Measurements from ENCODE around the gene IGSF1. TPM values are rescaled to one million over a fixed set of nuclear protein-coding genes. Genes with fewer than 3 reads are reported as not detected.

The IGSF1 gene
- total and polyA plus RNA-seq, 2 of the 13 experiments (the other 11 are each of a cell fraction or from before 2014, with no cell fraction given) = 58.7 to 108 TPM

DNA sequence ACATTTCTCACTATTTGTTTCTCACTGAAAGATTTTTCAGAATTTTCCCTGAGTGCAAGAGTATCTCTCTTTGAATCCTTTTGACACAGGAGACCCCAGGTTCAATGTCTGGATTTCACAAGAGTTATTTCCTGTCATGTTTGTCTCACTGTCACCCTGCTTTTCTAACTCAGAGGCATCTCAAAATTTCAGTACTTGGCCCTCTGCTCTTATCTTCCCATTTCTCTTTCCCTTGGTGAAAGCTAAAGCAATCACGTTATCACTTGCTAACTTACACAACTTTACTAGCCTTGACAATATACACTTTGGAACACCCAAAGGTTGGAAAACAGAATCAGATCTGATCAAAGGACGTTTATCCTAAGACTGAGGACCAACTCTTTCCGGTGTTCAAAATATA lies 17.3 kb downstream of the IGSF1 start (continued):
- TF ChIP-seq CEBPG (CRISPR knock-in tag; IDR thresholded peaks at IDR 0.05) = peak; percentile 54; the same call in 1 of the 2 replicates
- peak; percentile 57 for TF ChIP-seq HDAC2 (CRISPR knock-in tag; IDR thresholded peaks at IDR 0.05)
- TF ChIP-seq, protein P1, sequence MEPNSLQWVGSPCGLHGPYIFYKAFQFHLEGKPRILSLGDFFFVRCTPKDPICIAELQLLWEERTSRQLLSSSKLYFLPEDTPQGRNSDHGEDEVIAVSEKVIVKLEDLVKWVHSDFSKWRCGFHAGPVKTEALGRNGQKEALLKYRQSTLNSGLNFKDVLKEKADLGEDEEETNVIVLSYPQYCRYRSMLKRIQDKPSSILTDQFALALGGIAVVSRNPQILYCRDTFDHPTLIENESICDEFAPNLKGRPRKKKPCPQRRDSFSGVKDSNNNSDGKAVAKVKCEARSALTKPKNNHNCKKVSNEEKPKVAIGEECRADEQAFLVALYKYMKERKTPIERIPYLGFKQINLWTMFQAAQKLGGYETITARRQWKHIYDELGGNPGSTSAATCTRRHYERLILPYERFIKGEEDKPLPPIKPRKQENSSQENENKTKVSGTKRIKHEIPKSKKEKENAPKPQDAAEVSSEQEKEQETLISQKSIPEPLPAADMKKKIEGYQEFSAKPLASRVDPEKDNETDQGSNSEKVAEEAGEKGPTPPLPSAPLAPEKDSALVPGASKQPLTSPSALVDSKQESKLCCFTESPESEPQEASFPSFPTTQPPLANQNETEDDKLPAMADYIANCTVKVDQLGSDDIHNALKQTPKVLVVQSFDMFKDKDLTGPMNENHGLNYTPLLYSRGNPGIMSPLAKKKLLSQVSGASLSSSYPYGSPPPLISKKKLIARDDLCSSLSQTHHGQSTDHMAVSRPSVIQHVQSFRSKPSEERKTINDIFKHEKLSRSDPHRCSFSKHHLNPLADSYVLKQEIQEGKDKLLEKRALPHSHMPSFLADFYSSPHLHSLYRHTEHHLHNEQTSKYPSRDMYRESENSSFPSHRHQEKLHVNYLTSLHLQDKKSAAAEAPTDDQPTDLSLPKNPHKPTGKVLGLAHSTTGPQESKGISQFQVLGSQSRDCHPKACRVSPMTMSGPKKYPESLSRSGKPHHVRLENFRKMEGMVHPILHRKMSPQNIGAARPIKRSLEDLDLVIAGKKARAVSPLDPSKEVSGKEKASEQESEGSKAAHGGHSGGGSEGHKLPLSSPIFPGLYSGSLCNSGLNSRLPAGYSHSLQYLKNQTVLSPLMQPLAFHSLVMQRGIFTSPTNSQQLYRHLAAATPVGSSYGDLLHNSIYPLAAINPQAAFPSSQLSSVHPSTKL (CRISPR knock-in tag; IDR thresholded peaks at IDR 0.05) = peak; percentile 68

DNA sequence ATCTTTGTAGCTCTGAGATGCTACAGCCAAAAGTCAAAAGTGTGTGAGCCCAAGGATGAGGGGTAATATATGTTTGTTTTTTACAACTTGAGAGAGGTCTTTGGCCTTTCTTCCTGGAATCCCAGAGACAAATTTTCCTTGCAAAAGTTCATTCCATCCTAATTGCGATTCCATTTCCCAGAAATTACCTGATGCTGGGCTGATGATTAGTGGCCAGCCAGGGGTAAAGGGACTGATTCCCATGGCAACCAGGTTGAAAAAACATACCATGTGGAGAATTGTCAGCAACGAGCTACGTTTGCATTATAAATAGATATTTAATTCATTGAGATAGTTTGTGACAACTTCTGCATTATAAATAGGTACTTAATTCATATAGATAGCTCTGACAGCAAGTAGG lies 17.8 kb downstream of the IGSF1 start:
- DNase-seq (ENCODE audit: low spot score) = no peak
- TF ChIP-seq, protein P2, sequence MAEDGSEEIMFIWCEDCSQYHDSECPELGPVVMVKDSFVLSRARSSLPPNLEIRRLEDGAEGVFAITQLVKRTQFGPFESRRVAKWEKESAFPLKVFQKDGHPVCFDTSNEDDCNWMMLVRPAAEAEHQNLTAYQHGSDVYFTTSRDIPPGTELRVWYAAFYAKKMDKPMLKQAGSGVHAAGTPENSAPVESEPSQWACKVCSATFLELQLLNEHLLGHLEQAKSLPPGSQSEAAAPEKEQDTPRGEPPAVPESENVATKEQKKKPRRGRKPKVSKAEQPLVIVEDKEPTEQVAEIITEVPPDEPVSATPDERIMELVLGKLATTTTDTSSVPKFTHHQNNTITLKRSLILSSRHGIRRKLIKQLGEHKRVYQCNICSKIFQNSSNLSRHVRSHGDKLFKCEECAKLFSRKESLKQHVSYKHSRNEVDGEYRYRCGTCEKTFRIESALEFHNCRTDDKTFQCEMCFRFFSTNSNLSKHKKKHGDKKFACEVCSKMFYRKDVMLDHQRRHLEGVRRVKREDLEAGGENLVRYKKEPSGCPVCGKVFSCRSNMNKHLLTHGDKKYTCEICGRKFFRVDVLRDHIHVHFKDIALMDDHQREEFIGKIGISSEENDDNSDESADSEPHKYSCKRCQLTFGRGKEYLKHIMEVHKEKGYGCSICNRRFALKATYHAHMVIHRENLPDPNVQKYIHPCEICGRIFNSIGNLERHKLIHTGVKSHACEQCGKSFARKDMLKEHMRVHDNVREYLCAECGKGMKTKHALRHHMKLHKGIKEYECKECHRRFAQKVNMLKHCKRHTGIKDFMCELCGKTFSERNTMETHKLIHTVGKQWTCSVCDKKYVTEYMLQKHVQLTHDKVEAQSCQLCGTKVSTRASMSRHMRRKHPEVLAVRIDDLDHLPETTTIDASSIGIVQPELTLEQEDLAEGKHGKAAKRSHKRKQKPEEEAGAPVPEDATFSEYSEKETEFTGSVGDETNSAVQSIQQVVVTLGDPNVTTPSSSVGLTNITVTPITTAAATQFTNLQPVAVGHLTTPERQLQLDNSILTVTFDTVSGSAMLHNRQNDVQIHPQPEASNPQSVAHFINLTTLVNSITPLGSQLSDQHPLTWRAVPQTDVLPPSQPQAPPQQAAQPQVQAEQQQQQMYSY (CRISPR knock-in tag; IDR thresholded peaks at IDR 0.05) = peak; percentile 94
- TF ChIP-seq RFX3 (CRISPR knock-in tag; IDR thresholded peaks at IDR 0.05) (0 out of 2 replicates have a peak, but pooled peaks have one; percentile 37), TARDBP (CRISPR knock-in tag; IDR thresholded peaks at IDR 0.05) (no peak)
- H3K9ac ChIP-seq (ENCODE audit: insufficient read depth, low read depth, low read length) = peak overlapping the region; percentile 17; the same call in 1 of the 2 replicates
- H2AFZ ChIP-seq (ENCODE audit: low read length) = no peak overlapping the region
- in situ Hi-C loops (cut with HindIII; ENCODE audit: extremely low pct_ligation_motif_present, low pct_unique_long_range_greater_than_20kb) = no loop called here
- H3K4me1 ChIP-seq (ENCODE audit: insufficient read depth, low read length) = peaks cover 56% of the 10 kb centered on the region
- FAIRE-seq = no peak
- ATAC-seq = no peak
- ChIA-PET CTCF (ENCODE audit: low intra/inter-chr PET ratio, low total read pairs) (no interaction called here), POLR2A (interaction anchor here (1.2 kb wide), 1 partner anchor 17 kb away, joined by 5 read pairs; no protein-coding TSS in a partner anchor)
- no peaks in the 10 kb centered on the region for H4K20me1 ChIP-seq (ENCODE audit: insufficient read depth, low read length)
- intact Hi-C loops (cut with micrococcal nuclease; ENCODE audit: unreplicated experiment) = no loop called here
- no peaks in the 10 kb centered on the region for H3K9me3 ChIP-seq (ENCODE audit: low read length)
- no peaks in the 10 kb centered on the region; a peak in 1 of 5 replicates for H3K36me3 ChIP-seq (replicated peaks in 1 of 2; ENCODE audit: control insufficient read depth in 1 of 2, insufficient read depth in 2 of 2, low read length in 2 of 2)
- H3K4me3 ChIP-seq (replicated peaks in 1 of 3; ENCODE audit: insufficient read depth in 1 of 3, low read depth in 2 of 3, low read length in 3 of 3) = peak overlapping the region in 1 of 3 experiments; percentile 10; a peak in 1 of 6 replicates
- H3K27ac ChIP-seq (ENCODE audit: extremely low read length, insufficient read depth, low read length) = peak overlapping the region; percentile 87
- H3K79me2 ChIP-seq (ENCODE audit: insufficient read depth, low read length) = no peaks in the 10 kb centered on the region
- peak overlapping the region; percentile 26 for H3K4me2 ChIP-seq (ENCODE audit: low read depth, low read length)
- BruUV-seq (replicated peaks) = no TSS peak
- 6% methylated on average over 3 of the region's 3 CpGs for WGBS (ENCODE audit: low lambda C conversion rate)
- H3K27me3 ChIP-seq (ENCODE audit: control insufficient read depth in 1 of 2, insufficient read depth in 2 of 2, low read length in 2 of 2) = no peaks in the 10 kb centered on the region

Measured in HepG2 (cell line).